ENCODE measurements around the gene ATP1A1. TPM values are rescaled to one million over a fixed set of nuclear protein-coding genes. Genes with fewer than 3 reads are reported as not detected.
A peak's percentile ranks its signal among the peaks of the same experiment; 100 is the strongest.

The ATP1A1 gene
- total RNA-seq, 1 donor from 2014 or later, result 269 TPM

DNA sequence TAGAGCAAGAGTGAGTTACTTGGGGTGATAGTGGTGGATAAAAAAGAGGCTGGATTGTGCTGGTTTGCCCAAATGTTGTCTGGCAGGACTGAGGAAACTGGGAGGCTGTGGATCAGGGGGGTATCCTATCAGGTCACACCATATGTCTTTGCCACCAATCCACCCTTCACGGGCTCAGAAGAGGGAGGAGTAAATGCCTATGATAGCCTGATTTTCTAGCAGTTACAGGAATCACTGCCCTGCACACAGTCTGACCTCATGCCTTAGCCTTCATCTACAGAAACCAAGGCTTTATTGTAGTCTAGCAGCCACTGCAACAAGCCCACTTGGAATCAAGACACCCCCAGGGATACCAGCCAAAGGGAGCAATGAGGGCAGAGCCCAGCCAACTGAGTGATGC, 51.8 kb downstream of the ATP1A1 start:
- intact Hi-C loops (cut with micrococcal nuclease), result no loop called here
- ATAC-seq (no peak), DNase-seq (no peak)

DNA sequence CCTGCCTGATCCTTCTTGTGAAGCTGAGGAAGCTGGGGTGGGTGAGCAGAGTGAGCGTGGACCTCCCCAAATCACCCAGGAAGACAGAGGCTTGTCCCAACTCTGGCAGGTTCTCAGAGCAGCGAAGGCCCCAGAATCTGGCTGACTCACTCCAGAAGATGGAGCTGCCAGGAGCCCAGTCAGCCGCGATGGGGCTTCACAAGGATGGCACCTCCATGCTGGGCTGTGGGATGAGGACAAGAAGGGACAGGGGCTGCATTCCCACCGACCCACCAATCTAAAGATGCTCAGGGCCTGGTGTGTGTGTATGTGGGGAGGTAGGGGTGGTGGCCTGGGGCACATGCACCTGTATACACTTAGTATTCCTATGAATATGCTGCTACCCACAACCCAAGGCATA, 52.9 kb downstream of the ATP1A1 start:
- intact Hi-C loops (cut with micrococcal nuclease), result no loop called here
- ATAC-seq (no peak), DNase-seq (no peak)

DNA sequence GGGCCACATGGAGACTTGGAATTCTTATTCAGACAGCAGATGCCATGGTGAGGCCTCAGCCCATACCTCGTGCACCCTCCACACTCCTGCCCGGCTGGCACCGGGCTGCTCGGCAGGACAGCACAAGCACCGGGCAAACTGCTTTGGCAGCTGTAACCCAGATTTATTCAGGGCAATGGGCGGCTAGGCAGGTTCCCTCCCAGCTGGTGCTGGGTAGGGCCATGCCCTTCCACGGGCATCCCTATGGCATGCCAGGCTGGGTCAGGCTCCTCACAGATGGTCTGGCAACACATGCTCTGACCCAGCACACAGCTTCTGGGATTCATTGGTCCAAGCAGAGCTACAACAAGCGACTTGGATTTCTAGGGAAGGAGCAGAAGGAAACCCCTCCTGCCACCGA, 53.4 kb downstream of the ATP1A1 start:
- DNase-seq (no peak), ATAC-seq (no peak)
- intact Hi-C loops (cut with micrococcal nuclease), result no loop called here

DNA sequence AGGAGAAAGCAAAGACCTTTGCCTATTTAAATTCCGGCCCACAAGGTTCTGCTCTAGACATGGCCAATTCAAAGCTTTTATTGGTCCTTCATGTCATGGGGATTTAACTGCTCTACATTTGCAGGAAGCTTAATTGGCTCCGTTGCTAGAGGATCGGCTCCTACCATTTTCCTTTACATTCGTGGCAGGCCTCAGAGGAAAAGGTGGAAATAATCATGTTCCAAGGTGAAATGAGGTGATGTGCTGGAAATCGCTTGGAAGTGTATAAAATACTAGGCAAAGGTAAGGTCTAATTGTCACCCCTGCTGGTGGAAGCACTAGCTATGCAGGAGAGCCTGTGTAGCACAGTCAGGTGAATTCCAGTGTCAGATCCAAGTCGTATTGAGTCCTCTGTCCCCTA, 55.5 kb downstream of the ATP1A1 start:
- ATAC-seq (no peak), DNase-seq (no peak)
- intact Hi-C loops (cut with micrococcal nuclease), result no loop called here

DNA sequence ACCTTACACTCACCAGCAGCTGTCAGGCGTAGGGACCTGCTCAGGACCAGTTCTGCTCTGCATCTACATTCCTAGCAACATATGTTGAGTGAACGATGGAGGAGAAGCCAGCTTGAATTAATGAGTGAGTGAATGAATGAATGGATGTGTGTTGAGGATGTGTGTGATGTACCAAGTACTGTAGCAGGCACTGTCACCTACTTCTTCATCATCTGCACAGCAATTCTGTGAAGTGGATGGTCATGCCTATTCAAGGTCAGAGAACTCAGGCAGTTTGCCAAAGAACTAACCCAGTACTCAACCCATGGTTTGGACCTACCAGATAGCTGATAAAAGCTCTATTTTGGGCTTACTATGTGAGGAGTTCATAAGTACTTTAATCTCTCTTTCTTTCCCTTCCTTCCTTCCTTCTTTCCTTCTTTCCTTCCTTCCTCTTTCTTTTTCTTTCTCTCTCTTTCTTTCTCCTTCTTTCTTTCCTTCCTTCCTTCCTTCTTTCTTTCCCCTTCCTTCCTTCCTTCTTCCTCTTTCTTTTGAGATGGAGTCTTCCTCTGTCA, 56.9 kb downstream of the ATP1A1 start:
- intact Hi-C loops (cut with micrococcal nuclease), result no loop called here
- DNase-seq, result no peak
- ATAC-seq, result peak; percentile 74

DNA sequence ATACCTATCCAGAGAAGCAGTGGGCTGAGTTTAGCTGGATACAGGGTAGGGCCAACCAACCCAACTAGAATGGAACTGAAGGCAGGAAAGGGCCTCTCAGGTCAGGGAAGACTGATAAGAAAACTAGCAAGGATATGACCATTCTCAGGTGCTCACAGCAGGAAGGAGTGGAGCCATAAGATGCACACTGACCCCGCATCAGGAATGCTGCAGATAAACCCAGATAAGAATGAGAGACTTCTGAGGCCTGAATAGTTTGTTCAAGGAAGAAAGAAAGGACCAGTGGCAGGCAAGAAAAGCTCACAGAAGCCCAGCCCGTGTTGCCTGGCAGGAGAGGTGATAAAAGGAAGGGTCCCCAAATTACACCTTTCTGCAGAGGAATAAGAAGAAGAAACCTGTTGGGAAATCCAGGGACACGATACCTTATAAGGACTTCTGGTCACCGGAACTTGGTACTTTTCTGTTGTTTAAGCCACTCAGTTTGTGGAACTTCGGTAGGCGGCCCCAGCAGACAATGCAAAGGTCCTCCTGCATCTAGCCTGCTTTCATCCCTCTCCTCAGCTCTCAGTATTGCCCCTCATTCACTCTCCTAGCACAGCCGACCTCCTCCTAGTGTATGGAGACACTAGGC, 58.9 kb downstream of the ATP1A1 start:
- no peak for ATAC-seq
- intact Hi-C loops (cut with micrococcal nuclease), result no loop called here
- no peak for DNase-seq

DNA sequence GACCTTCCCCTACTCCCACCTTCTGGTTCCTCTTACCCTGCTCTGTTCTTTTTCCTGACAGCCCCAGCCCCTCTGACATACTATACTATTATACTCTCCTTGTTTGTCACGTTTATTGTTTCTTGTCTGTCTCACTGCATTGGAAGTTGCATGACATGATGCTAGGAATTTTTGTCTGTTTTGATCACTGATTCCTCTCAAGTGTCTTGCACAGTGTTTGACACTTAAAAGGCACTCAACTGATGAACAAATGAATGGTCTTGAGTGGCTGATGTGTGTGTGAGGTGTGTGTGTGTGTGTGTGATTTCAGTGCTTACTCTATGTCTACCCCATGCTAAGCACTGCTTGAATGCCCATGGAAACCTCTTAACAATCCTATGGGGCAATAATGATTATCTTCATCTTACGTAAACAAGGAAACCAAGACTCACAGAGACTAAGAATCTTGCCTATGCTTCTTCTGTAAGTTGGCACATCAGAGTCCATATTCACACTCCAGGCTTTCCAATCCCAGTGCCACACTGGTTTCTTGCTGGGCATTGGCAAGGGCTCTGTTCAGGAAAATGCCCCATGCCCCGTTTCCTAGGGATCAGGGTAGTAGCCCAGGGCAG, 59.7 kb downstream of the ATP1A1 start:
- ATAC-seq (no peak), DNase-seq (no peak)
- intact Hi-C loops (cut with micrococcal nuclease), result no loop called here

DNA sequence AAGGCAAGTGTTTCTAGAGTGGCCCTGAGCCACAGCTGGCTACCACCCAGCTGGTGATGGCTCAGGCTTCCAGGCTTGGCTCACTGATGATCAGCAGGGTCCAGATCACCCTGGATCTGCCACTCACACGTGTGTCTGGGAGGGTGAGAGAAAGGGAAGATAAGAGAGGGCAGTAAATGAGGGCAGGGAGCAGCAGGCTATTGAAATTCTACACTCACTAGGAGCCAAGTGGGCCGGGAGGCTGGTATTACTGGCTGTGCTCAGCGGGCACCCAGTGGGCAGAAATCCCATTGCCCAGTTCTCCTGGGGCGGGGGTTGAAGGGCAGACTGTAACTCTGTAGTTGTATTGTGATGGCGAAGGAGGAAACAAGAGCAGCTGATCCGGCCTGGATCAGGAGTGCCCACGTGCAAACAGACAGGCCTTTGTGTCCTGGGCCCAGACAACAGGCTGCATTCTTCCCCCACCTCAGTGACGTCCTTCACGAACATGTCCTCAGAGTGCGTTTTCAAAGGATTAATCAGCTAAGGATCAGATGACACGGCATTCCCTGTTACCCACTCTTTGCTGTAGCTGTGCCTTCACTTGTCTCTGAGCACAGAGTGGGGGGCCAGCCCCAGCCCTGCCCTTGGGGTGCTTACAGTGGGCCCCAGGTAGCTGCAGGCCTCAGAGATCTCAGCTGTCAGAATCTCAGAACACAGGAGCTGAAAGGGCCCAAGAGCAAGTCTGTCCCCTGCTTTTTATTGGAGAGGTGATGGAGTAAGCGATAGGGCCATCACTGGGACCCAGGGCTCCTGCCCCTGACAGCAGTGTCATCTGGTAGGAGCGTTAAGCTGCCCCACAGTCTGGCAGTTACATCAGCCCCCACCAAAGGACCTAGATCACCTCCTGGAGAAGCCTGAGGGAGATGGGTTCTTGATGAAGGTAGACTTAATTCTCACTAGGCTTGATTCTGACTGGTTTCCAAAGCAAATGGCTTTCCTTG, 60.5 kb downstream of the ATP1A1 start:
- intact Hi-C loops (cut with micrococcal nuclease), result no loop called here
- peak; percentile 93 for ATAC-seq
- peak; percentile 80 for DNase-seq

DNA sequence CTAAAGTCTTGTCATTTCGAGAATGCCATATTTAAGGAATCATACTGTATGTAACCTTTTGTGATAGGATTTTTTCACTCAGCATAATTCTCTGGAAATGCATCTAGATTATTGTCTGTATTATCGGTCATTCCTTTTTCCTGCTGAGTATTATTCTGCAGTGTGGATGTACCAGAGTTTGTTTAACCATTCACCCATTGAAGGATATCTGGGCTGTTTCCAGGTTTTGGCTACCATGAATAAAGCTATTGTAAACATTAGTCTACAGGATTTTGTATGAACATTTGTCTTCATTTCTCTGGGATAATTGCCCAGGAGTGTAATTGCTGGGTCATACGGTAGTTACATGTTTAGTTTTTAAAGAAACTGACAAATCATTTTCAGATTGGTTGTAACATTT, 61.8 kb downstream of the ATP1A1 start:
- intact Hi-C loops (cut with micrococcal nuclease), result no loop called here
- no peak for ATAC-seq
- DNase-seq, result no peak

DNA sequence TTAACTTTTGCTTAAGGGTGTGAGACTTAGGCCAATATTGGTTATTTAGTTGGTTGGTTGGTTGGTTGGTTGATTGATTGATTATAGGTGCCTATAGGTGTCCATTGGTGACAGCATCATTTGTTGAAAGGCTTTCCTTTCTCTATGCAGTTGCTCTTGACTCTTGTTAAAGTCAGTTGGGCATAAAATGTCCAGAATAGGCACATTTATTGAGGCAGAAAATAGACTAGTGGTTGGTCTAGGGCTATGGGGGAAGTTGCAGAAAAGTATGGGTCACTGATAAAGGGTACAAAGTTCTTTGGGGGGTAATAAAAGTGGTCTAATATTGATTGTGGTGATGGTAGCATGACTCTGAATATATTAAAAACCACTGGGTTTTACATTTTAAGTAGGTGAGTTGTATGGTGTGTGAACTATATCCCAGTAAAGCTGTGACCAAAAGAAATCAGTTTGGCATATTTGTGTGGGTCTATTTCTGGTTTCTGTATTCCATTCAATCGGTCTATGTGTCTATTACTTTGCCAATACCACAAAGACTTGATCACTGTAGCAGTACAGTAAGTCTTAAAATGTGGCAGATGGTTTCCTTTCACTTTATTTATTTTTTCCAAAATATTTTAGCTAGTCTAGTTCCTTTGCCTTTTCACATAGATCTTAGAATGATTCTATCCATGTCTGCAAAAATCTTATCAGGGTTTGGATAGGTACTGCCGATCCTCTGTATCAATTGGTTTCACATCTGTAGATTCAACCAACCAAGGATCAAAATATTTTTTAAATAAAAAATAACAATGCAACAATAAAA, 63.0 kb downstream of the ATP1A1 start:
- DNase-seq (no peak), ATAC-seq (no peak)
- intact Hi-C loops (cut with micrococcal nuclease), result no loop called here

DNA sequence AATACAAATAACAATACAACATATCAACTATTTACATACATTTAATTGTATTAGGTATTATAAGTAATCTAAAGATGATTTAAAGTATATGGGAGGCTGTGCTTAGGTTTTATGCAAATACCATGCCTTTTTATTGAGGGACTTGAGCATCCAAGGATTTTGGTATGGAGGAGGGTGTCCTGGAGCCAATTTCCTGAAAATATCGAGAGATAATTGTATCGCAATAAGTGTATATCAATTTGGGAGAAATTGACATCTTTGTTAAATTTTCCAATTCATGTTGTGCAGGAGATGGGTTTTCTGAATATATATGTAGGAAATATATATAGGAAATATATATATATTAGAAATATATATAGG, 63.5 kb downstream of the ATP1A1 start:
- DNase-seq (no peak), ATAC-seq (no peak)
- intact Hi-C loops (cut with micrococcal nuclease), result no loop called here

DNA sequence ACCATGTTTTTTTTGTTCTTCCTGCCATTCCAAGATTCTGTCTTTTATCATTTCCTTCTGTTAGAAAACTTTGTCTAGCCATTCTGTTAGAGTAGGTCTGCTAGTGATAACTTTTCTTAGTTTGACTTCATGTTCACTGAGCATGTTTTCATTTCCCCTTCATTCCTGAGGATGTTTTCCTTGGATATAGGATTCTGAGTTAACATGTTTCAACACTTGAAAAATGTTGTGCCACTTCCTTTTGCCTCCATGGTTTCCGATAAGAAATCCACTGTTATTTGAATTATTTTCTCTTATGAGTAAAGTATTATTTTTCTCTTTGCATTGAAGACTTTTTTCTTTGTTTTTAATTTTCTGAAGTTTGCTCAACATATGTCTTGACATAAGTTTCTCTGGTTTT, 66.7 kb downstream of the ATP1A1 start:
- ATAC-seq, result no peak
- DNase-seq, result no peak
- intact Hi-C loops (cut with micrococcal nuclease), result no loop called here

DNA sequence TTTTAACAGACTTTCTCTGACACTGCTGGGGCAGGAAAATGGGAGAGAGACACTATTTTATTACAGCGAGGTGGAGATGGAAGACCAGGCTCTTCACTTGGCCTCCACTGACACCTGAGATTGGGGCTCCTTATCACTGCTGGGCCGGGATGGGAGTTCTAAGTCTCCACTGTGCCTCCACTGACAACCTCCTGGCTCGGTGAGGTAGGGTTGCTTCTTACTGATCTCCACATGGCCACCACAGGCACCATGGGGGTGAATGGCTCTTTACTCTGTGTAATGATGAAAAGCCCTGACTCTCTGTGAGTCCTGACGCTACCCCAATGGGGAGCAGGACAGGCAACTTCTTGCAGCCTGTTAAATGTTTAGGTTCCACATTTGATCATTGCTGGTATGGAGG, 67.7 kb downstream of the ATP1A1 start:
- DNase-seq (no peak), ATAC-seq (no peak)
- intact Hi-C loops (cut with micrococcal nuclease), result no loop called here

DNA sequence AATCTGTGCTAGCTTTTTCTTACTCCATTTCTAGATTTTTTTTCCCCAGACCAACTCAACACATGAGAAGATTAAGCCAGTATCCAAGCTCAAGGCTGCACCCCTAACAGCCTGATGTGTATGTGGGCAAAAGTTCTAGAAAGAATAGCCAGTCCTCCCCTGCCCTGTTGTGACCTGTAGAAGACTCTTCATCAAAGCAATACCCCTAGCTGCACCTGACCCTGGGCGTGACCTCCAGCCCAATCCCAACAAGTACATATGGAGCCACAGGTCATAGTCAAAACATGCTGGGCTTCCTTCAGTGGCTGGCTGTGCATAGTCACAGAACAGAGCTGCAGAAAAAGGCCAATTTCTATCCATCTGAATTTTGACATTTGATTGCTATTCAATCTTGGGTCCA, 72.5 kb downstream of the ATP1A1 start:
- no peak for ATAC-seq
- DNase-seq, result no peak
- intact Hi-C loops (cut with micrococcal nuclease), result no loop called here

DNA sequence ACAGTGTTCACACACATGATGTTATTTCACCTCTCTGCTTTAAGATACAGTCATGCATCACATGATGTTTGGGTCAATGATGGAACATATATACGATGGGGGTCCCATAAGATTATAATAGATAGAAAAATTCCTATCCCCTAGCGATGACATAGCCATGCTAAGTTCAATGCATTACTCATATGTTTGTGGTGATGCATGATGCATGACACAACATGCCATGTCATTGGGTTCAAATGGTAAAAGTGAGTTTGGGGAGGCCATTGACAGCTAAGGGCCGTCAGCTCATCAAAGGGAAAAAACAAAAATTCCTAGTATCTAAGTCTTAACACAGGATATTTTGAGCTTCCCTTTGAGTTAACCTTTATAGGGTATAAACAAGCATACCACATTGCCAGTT, 73.6 kb downstream of the ATP1A1 start:
- ATAC-seq (no peak), DNase-seq (no peak)
- intact Hi-C loops (cut with micrococcal nuclease), result no loop called here

DNA sequence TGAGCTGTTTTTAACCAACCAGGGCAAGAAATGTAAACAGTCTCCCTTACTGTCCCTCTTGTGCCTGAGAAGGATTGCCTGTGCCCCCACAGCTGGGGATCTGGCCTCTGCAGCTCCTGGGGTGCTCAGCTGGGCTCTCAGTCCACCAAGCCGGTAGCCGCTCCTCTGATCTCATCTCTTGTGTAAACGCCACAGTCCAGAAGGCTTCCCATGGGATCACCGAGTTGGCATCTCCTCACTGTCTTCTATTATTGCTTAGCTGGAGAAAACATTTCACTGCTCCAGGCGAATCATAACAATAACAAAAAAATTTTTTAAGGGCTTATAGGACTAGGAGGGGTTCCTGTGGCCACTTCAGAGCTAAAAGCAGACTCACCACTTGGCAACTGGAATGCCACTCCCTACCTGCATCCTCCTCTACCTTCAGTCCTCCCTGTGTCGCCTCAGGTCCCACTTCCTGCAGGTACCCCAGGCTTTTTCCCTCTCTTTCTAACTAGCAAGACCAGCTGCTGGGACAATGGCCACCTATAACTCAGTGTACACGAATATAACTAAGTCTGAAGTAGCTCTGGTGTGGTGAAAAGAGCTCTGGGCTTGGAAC, 75.8 kb downstream of the ATP1A1 start:
- ATAC-seq, result no peak
- intact Hi-C loops (cut with micrococcal nuclease), result no loop called here
- DNase-seq, result no peak

DNA sequence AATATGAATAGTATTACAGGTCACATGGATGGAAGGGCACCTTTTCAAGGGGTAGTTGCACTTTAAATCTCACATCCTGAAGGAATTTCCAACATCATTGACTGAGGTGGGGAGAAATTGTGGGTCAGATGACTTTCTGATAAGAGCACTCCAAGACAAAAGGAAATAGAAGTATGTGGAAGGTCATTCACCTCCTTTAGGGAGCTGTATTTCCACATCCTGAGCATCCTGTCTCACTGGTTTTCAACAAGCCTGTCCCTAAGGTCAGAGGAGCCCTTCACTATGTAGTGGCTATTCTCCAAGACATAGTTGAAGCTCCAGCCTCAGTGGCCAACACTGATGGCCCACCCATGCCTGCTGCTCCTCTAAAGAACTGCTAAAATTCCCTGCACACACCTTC, 76.5 kb downstream of the ATP1A1 start:
- DNase-seq, result no peak
- ATAC-seq, result no peak
- intact Hi-C loops (cut with micrococcal nuclease), result no loop called here

DNA sequence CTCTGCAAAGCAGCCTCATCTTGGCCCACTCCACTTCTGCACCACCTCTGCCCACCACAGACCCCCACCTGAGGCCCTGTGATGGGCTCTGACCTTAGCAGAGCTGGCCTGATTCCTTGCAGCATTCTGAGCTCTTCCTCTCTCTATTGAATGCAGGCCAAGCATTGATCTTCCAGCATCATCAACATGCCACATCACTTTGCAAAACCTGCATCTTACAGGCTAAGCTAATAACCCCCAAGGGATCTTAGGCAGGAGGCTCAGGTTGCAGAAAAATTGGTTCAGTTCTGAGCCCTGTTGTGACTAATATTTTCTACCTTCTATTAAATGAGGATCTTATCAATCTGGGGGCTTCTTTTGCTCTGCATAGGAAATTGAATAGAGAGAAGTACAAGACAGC, 78.7 kb downstream of the ATP1A1 start:
- intact Hi-C loops (cut with micrococcal nuclease), result no loop called here
- DNase-seq (no peak), ATAC-seq (no peak)

DNA sequence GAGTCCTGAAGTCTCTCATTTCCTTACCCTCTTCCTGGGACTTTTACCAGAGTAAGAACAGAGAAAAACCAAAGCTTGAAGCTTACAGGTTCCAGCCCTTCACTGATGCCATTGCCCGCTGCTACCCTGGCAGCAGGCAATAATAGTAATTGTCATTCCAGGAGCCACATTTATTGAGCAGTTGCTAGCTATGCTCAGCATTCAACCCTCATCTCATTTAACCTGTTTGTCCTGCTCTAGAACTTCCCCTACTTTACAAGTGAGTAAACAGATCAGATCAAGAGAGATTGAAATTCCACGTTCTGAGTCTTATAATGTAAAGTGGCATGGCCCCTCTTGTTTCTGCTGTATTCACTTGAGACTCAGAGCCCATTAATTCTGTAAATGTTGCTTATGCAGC, 80.4 kb downstream of the ATP1A1 start:
- intact Hi-C loops (cut with micrococcal nuclease), result no loop called here
- ATAC-seq, result no peak
- no peak for DNase-seq
